SK-N-MC (cell line): Measurements from ENCODE around the gene ATXN7.

Experiments
- EZH2 ChIP-seq: fragments of 200-600 bp; sonication (generic); IDR thresholded peaks from one replicate; pipeline ENCODE4 v1.6.1; 2017; ENCODE audit warnings: antibody characterized with exemption
- FOXP2 ChIP-seq: optimal IDR thresholded peaks from 2 replicates; pipeline ENCODE3; 2011; ENCODE audit warnings: mild to moderate bottlenecking, moderate library complexity; ENCODE audit not compliant: insufficient read depth; ENCODE audit errors: extremely low read length, control extremely low read depth
- POLR2AphosphoS5 ChIP-seq: IDR thresholded peaks from 2 replicates; pipeline ENCODE4 v1.6.1; 2012; ENCODE audit warnings: mild to moderate bottlenecking, low read depth, low read length, borderline replicate concordance

- TF ChIP-seq POLR2AphosphoS5 (no peak), EZH2 (no peak), FOXP2 (no peak)
These were observed 49.3 kb downstream of the ATXN7 start for GRCh38 chr3:63912768-63913588.
